AG04450 (cell line): ENCODE results near the gene CDK6. TPM values are rescaled to one million over a fixed set of nuclear protein-coding genes. Genes with fewer than 3 reads are reported as not detected.

Experiments used
- CTCF ChIA-PET: fragments of 300-600, 350-600 bp; formaldehyde crosslinking; extraction: SDS; loops from one replicate; lab custom pipeline; 2022; ENCODE audit warnings: antibody characterized with exemption, inconsistent platforms; lab: Charles Lee
- POLR2A ChIA-PET: fragments of 350-600 bp; formaldehyde crosslinking; extraction: SDS; loops from one replicate; lab custom pipeline; 2021; ENCODE audit warnings: antibody characterized with exemption, inconsistent platforms; lab: Yijun Ruan, JAX
- DNase-seq: peaks from one replicate; pipeline ENCODE4 v3.0.0-alpha.2; 2011; ENCODE audit warnings: low read depth, low spot score
- H3K27ac ChIP-seq: one replicate; pipeline ENCODE4 v1.5.1; 2012; ENCODE audit warnings: low read depth, low read length, control low read depth
- H3K27me3 ChIP-seq: one replicate; pipeline ENCODE4 v1.6.0; 2012; ENCODE audit warnings: low read length; ENCODE audit not compliant: control insufficient read depth, insufficient read depth
- H3K4me3 ChIP-seq: 2 replicates; pipeline ENCODE4 v1.5.1; 2011; ENCODE audit warnings: mild to moderate bottlenecking, low read depth, low read length, control low read depth
- H3K9me3 ChIP-seq: 2 replicates; pipeline ENCODE4 v1.5.1; 2012; ENCODE audit warnings: low read length; ENCODE audit not compliant: control insufficient read depth, insufficient read depth
- CTCF ChIP-seq: IDR thresholded peaks from 2 replicates; pipeline ENCODE4 v1.5.1; 2011; ENCODE audit warnings: low read depth, low read length, control low read depth, inconsistent platforms
- polyA plus RNA-seq: library from polyadenylated mRNA; depleted of rRNA; stranded (reverse); fragments of >200 nt; gene quantifications from 2 replicates; pipeline ENCODE4 v1.2.3, GENCODE V29; 2011

The CDK6 gene
- polyA plus RNA-seq, 1 experiment = 40.6 TPM

- no peak overlapping the region for H3K27ac ChIP-seq
- H3K9me3 ChIP-seq = no peaks in the 10 kb centered on the region
- no peaks in the 10 kb centered on the region for H3K27me3 ChIP-seq
- TF ChIP-seq CTCF = no peak
- no peak for DNase-seq
- H3K4me3 ChIP-seq = no peak overlapping the region
- CTCF ChIA-PET = no interaction called here
- POLR2A ChIA-PET = no interaction called here
Observed at GRCh38 chr7:92856436-92856835, 20.1 kb upstream of the CDK6 start.

- H3K9me3 ChIP-seq = no peaks in the 10 kb centered on the region
- DNase-seq = no peak
- no peak overlapping the region for H3K4me3 ChIP-seq
- H3K27me3 ChIP-seq = no peaks in the 10 kb centered on the region
- ChIA-PET CTCF (no interaction called here), POLR2A (no interaction called here)
- no peak for TF ChIP-seq CTCF
- H3K27ac ChIP-seq = no peak overlapping the region
Observed at GRCh38 chr7:92854501-92855238, 18.3 kb upstream of the CDK6 start.

DNA sequence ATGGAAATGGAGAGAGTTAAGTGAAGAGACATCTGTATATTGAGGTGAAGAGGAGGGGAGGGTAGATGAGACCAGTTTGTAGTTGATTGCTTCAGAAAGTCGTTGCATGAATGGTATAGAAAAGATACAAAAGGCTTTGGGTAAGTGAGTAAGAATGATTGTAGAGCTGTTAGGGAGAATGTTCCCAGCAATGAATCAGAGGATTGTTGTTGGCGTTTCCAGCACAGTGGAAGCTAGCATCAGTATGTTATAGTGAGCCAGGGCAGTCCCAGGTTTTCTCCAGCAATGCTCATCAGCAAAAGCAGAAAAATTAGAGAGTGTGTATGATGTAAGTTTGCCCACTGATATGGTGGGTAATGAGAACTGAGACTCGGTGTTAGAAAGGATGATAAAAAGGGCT is 15.4 kb upstream of the CDK6 start:
- POLR2A ChIA-PET = no interaction called here
- H3K27me3 ChIP-seq = no peaks in the 10 kb centered on the region
- CTCF ChIA-PET = no interaction called here
- DNase-seq = no peak
- TF ChIP-seq CTCF = no peak
- no peak overlapping the region for H3K4me3 ChIP-seq
- no peaks in the 10 kb centered on the region for H3K9me3 ChIP-seq
- H3K27ac ChIP-seq = no peak overlapping the region

DNA sequence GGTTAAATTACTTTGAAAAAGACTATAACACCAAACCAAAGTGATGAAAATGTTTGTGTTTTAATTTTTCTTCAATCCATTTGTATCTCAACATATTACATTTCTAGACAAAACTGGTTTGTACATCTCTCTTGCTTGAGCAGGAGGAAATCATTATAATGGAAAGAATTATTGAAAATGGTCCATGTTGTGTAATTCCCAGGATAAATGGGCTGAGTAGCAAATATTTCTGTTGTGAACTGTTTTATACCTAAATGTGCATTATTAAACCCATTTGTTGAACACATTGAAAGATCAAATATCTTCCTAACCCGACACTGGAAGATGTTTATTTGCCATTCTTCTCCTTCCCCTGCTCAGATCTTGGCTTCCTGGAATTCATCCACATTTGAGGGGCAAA is 14.1 kb upstream of the CDK6 start:
- no peaks in the 10 kb centered on the region for H3K27me3 ChIP-seq
- no peak overlapping the region for H3K27ac ChIP-seq
- no peak overlapping the region for H3K4me3 ChIP-seq
- DNase-seq = no peak
- H3K9me3 ChIP-seq = no peaks in the 10 kb centered on the region
- no peak for TF ChIP-seq CTCF
- POLR2A ChIA-PET = no interaction called here
- CTCF ChIA-PET = no interaction called here

GRCh38 chr7:92849322-92849721 is 12.9 kb upstream of the CDK6 start:
- Histone ChIP-seq H3K4me3 (no peak overlapping the region), H3K9me3 (no peaks in the 10 kb centered on the region), H3K27me3 (no peaks in the 10 kb centered on the region), H3K27ac (no peak overlapping the region)
- TF ChIP-seq CTCF = no peak
- CTCF ChIA-PET = no interaction called here
- POLR2A ChIA-PET = no interaction called here
- no peak for DNase-seq
